Measurements from ENCODE around the gene GAB2. TPM values are rescaled to one million over a fixed set of nuclear protein-coding genes. Genes with fewer than 3 reads are reported as not detected.
A peak's percentile ranks its signal among the peaks of the same experiment; 100 is the strongest.
"Not testable (repeated sequence)": the region's sequence is repeated elsewhere in the genome, so short reads cannot be mapped to it uniquely, and the experiment has no call there.

GAB2 gene
- total RNA-seq, 2 donors from 2014 or later: 6.5 to 11.4 TPM

- H3K4me1 Mint-ChIP-seq: peaks cover 12% of the 10 kb centered on the region
- ATAC-seq (replicated peaks): no peak
- no peak overlapping the region for H3K4me3 Mint-ChIP-seq
- no peak overlapping the region for H3K27ac Mint-ChIP-seq
- no peaks in the 10 kb centered on the region for H3K27me3 Mint-ChIP-seq
- H3K36me3 Mint-ChIP-seq (ENCODE audit: low read depth): no peaks in the 10 kb centered on the region
- H3K9me3 Mint-ChIP-seq: no peaks in the 10 kb centered on the region
Measured at GRCh38 chr11:78295991-78296930, 121.4 kb downstream of the GAB2 start.

- no peaks in the 10 kb centered on the region for H3K36me3 Mint-ChIP-seq (ENCODE audit: low read depth)
- H3K27ac Mint-ChIP-seq: no peak overlapping the region
- H3K27me3 Mint-ChIP-seq: no peaks in the 10 kb centered on the region
- no peaks in the 10 kb centered on the region for H3K9me3 Mint-ChIP-seq
- H3K4me1 Mint-ChIP-seq: peaks cover 14% of the 10 kb centered on the region
- no peak for ATAC-seq (replicated peaks)
- H3K4me3 Mint-ChIP-seq: no peak overlapping the region
Measured at GRCh38 chr11:78295347-78295746, 122.3 kb downstream of the GAB2 start.

GRCh38 chr11:78294100-78294499 lies 123.5 kb downstream of the GAB2 start:
- H3K4me1 Mint-ChIP-seq: peaks cover 24% of the 10 kb centered on the region
- H3K36me3 Mint-ChIP-seq (ENCODE audit: low read depth); H3K4me3 Mint-ChIP-seq; H3K27me3 Mint-ChIP-seq; ATAC-seq (replicated peaks); H3K27ac Mint-ChIP-seq; H3K9me3 Mint-ChIP-seq: not testable (repeated sequence)

GRCh38 chr11:78293536-78293935 lies 124.1 kb downstream of the GAB2 start:
- Mint-ChIP-seq H3K4me3 (no peak overlapping the region), H3K36me3 (ENCODE audit: low read depth) (no peaks in the 10 kb centered on the region), H3K27me3 (no peaks in the 10 kb centered on the region), H3K4me1 (peaks cover 24% of the 10 kb centered on the region), H3K9me3 (peaks cover 6% of the 10 kb centered on the region), H3K27ac (no peak overlapping the region)
- no peak for ATAC-seq (replicated peaks)

- Mint-ChIP-seq H3K4me1 (peaks cover 24% of the 10 kb centered on the region), H3K27ac (peak overlapping the region; percentile 51), H3K9me3 (peaks cover 6% of the 10 kb centered on the region), H3K4me3 (peak overlapping the region; percentile 18), H3K27me3 (no peaks in the 10 kb centered on the region), H3K36me3 (ENCODE audit: low read depth) (no peaks in the 10 kb centered on the region)
- peak; percentile 80 for ATAC-seq (replicated peaks)
Measured at GRCh38 chr11:78292109-78292803, 125.4 kb downstream of the GAB2 start.

- Mint-ChIP-seq H3K4me3 (peak overlapping the region; percentile 18), H3K27ac (peak overlapping the region; percentile 51), H3K4me1 (peaks cover 24% of the 10 kb centered on the region), H3K36me3 (ENCODE audit: low read depth) (no peaks in the 10 kb centered on the region), H3K9me3 (peaks cover 6% of the 10 kb centered on the region), H3K27me3 (no peaks in the 10 kb centered on the region)
- ATAC-seq (replicated peaks): peak; percentile 82
Measured at GRCh38 chr11:78291503-78292108, 126.0 kb downstream of the GAB2 start.

- H3K9me3 Mint-ChIP-seq: peaks cover 6% of the 10 kb centered on the region
- H3K36me3 Mint-ChIP-seq (ENCODE audit: low read depth): no peaks in the 10 kb centered on the region
- peaks cover 24% of the 10 kb centered on the region for H3K4me1 Mint-ChIP-seq
- no peaks in the 10 kb centered on the region for H3K27me3 Mint-ChIP-seq
- ATAC-seq (replicated peaks): peak; percentile 53
- peak overlapping the region; percentile 63 for H3K4me3 Mint-ChIP-seq
- H3K27ac Mint-ChIP-seq: peak overlapping the region; percentile 85
Measured at GRCh38 chr11:78290293-78291176, 127.1 kb downstream of the GAB2 start.

GRCh38 chr11:78289552-78290292 lies 127.9 kb downstream of the GAB2 start:
- Mint-ChIP-seq H3K27ac (peak overlapping the region; percentile 85), H3K9me3 (peaks cover 6% of the 10 kb centered on the region), H3K4me3 (peak overlapping the region; percentile 63), H3K36me3 (ENCODE audit: low read depth) (no peaks in the 10 kb centered on the region), H3K4me1 (peaks cover 24% of the 10 kb centered on the region), H3K27me3 (no peaks in the 10 kb centered on the region)
- no peak for ATAC-seq (replicated peaks)

- Mint-ChIP-seq H3K4me3 (no peak overlapping the region), H3K36me3 (ENCODE audit: low read depth) (no peaks in the 10 kb centered on the region), H3K27ac (no peak overlapping the region), H3K27me3 (no peaks in the 10 kb centered on the region), H3K9me3 (no peaks in the 10 kb centered on the region), H3K4me1 (no peaks in the 10 kb centered on the region)
- ATAC-seq (replicated peaks): no peak
Measured at GRCh38 chr11:78284260-78284659, 133.4 kb downstream of the GAB2 start.

- Mint-ChIP-seq H3K4me1 (no peaks in the 10 kb centered on the region), H3K4me3 (no peak overlapping the region)
Measured at GRCh38 chr11:78282821-78283220, 134.8 kb downstream of the GAB2 start.

GRCh38 chr11:78281511-78281910 lies 136.1 kb downstream of the GAB2 start:
- no peaks in the 10 kb centered on the region for H3K9me3 Mint-ChIP-seq
- no peak for ATAC-seq (replicated peaks)
- H3K27ac Mint-ChIP-seq: no peak overlapping the region
- H3K36me3 Mint-ChIP-seq (ENCODE audit: low read depth): no peaks in the 10 kb centered on the region
- no peak overlapping the region for H3K4me3 Mint-ChIP-seq
- no peaks in the 10 kb centered on the region for H3K27me3 Mint-ChIP-seq
- no peaks in the 10 kb centered on the region for H3K4me1 Mint-ChIP-seq

More at GRCh38 chr11:78282821-78283220, 134.8 kb downstream of the GAB2 start:
- no peak for ATAC-seq (replicated peaks)
- Mint-ChIP-seq H3K27ac (no peak overlapping the region), H3K36me3 (ENCODE audit: low read depth) (no peaks in the 10 kb centered on the region), H3K27me3 (no peaks in the 10 kb centered on the region), H3K9me3 (no peaks in the 10 kb centered on the region)

- H3K27me3 Mint-ChIP-seq: no peaks in the 10 kb centered on the region
- no peak for ATAC-seq (replicated peaks)
- no peaks in the 10 kb centered on the region for H3K4me1 Mint-ChIP-seq
- H3K36me3 Mint-ChIP-seq (ENCODE audit: low read depth): no peaks in the 10 kb centered on the region
- H3K4me3 Mint-ChIP-seq: no peak overlapping the region
- H3K27ac Mint-ChIP-seq: no peak overlapping the region
- H3K9me3 Mint-ChIP-seq: no peaks in the 10 kb centered on the region
Measured at GRCh38 chr11:78277314-78277994, 140.2 kb downstream of the GAB2 start.

GRCh38 chr11:78276311-78276710 lies 141.3 kb downstream of the GAB2 start:
- Mint-ChIP-seq H3K36me3 (ENCODE audit: low read depth) (peaks cover 6% of the 10 kb centered on the region), H3K4me1 (no peaks in the 10 kb centered on the region), H3K27ac (no peak overlapping the region), H3K4me3 (no peak overlapping the region), H3K27me3 (no peaks in the 10 kb centered on the region), H3K9me3 (peaks cover 6% of the 10 kb centered on the region)
- no peak for ATAC-seq (replicated peaks)
